Neuronal stem cell (in vitro differentiated cells): Measurements from ENCODE around the gene ZNF439.
"Not testable (repeated sequence)": the region's sequence is repeated elsewhere in the genome, so short reads cannot be mapped to it uniquely, and the experiment has no call there.

Experiments
- DNase-seq: peaks from one replicate; pipeline ENCODE4 v3.0.0-alpha.2; 2013; ENCODE audit warnings: low spot score
- H2AFZ ChIP-seq: one replicate; pipeline ENCODE4 v1.6.1; 2013; ENCODE audit warnings: mild to moderate bottlenecking, low read length, inconsistent platforms
- H2AK5ac ChIP-seq: 2 replicates; pipeline ENCODE4 v1.6.1; 2013; ENCODE audit warnings: low read depth, mild to moderate bottlenecking, inconsistent platforms, low read length, moderate library complexity, mixed read lengths
- H2BK120ac ChIP-seq: 2 replicates; pipeline ENCODE4 v1.6.1; 2013; ENCODE audit warnings: low read depth, mild to moderate bottlenecking, inconsistent platforms, low read length, moderate library complexity, mixed read lengths
- H2BK12ac ChIP-seq: one replicate; pipeline ENCODE4 v1.6.1; 2013; ENCODE audit warnings: low read length, inconsistent platforms
- H2BK15ac ChIP-seq: 2 replicates; pipeline ENCODE4 v1.6.1; 2013; ENCODE audit warnings: mild to moderate bottlenecking, low read length, inconsistent platforms, mixed read lengths
- H2BK5ac ChIP-seq: one replicate; pipeline ENCODE4 v1.6.1; 2013; ENCODE audit warnings: inconsistent platforms, mild to moderate bottlenecking, low read length, moderate library complexity
- H3K14ac ChIP-seq: one replicate; pipeline ENCODE4 v1.6.1; 2013; ENCODE audit warnings: low read length, inconsistent platforms
- H3K18ac ChIP-seq: 2 replicates; pipeline ENCODE4 v1.6.1; 2013; ENCODE audit warnings: low read length, inconsistent platforms
- H3K23ac ChIP-seq: 2 replicates; pipeline ENCODE4 v1.6.1; 2013; ENCODE audit warnings: low read depth, mild to moderate bottlenecking, mixed read lengths, low read length, inconsistent platforms; ENCODE audit not compliant: poor library complexity
- H3K27ac ChIP-seq: replicated peaks from 3 replicates; pipeline ENCODE4 v1.5.1; 2013; ENCODE audit warnings: low read length, inconsistent platforms
- H3K27me3 ChIP-seq, 3 experiments: 2 replicates each; pipeline ENCODE4 v1.6.1; 2013; ENCODE audit warnings: low read length in 3 of 3, mild to moderate bottlenecking in 2 of 3, inconsistent platforms in 1 of 3, low read depth in 1 of 3, mixed read lengths in 1 of 3, moderate library complexity in 1 of 3; ENCODE audit not compliant: control insufficient read depth in 3 of 3, insufficient read depth in 3 of 3
- H3K36me3 ChIP-seq, 2 donors: replicated peaks in 1 of 2; 2 replicates each; pipeline ENCODE4 v1.6.1; 2013; ENCODE audit warnings: low read length in 2 of 2; ENCODE audit not compliant: control insufficient read depth in 2 of 2, insufficient read depth in 2 of 2
- H3K4ac ChIP-seq: 2 replicates; pipeline ENCODE4 v1.6.1; 2013; ENCODE audit warnings: inconsistent platforms, mild to moderate bottlenecking, low read length, moderate library complexity
- H3K4me1 ChIP-seq, 2 donors: 1 replicate in 1 of 2; 2 replicates in 1 of 2; pipeline ENCODE4 v1.6.1; 2013; ENCODE audit warnings: low read length in 2 of 2, low read depth in 1 of 2; ENCODE audit not compliant: control insufficient read depth in 2 of 2, insufficient read depth in 1 of 2
- H3K4me2 ChIP-seq: one replicate; pipeline ENCODE4 v1.6.1; 2013; ENCODE audit warnings: mild to moderate bottlenecking, low read length, inconsistent platforms; ENCODE audit not compliant: insufficient read depth, poor library complexity, severe bottlenecking
- H3K4me3 ChIP-seq, 2 donors: 2 replicates each; pipeline ENCODE4 v1.5.1; 2013; ENCODE audit warnings: low read length in 2 of 2, mild to moderate bottlenecking in 2 of 2, inconsistent platforms in 1 of 2, moderate library complexity in 1 of 2
- H3K79me1 ChIP-seq: one replicate; pipeline ENCODE4 v1.6.1; 2013; ENCODE audit warnings: low read depth, mild to moderate bottlenecking, inconsistent platforms, low read length, moderate library complexity
- H3K9ac ChIP-seq: one replicate; pipeline ENCODE4 v1.6.1; 2013; ENCODE audit warnings: mild to moderate bottlenecking, low read depth, low read length, inconsistent platforms; ENCODE audit not compliant: poor library complexity
- H3K9me3 ChIP-seq, 2 donors: replicated peaks in 1 of 2; 2 replicates each; pipeline versions ENCODE3 to v1.6.1; 2013; ENCODE audit warnings: low read length in 2 of 2, mild to moderate bottlenecking in 2 of 2, inconsistent platforms in 1 of 2, low read depth in 1 of 2, mixed read lengths in 1 of 2, moderate library complexity in 1 of 2; ENCODE audit not compliant: control insufficient read depth in 2 of 2, insufficient read depth in 1 of 2
- H4K8ac ChIP-seq: one replicate; pipeline ENCODE4 v1.6.1; 2013; ENCODE audit warnings: low read depth, mild to moderate bottlenecking, inconsistent platforms, low read length, moderate library complexity
- H4K91ac ChIP-seq: one replicate; pipeline ENCODE4 v1.6.1; 2013; ENCODE audit warnings: low read length, low read depth, mild to moderate bottlenecking, inconsistent platforms; ENCODE audit not compliant: poor library complexity
- WGBS, 2 donors: extraction: QIAGEN DNeasy Blood & Tissue Kit; methylation state at CpG; one replicate each; pipeline ENCODE4 v1.1.7; 2013; ENCODE audit warnings: missing lambda C conversion rate in 2 of 2, mixed read lengths in 1 of 2; ENCODE audit not compliant: insufficient read length in 2 of 2, insufficient replicate concordance in 1 of 2; ENCODE audit errors: extremely low coverage in 2 of 2; 5-methylcytosine and 5-hydroxymethylcytosine counted together

ZNF439 gene

GRCh38 chr19:11867766-11868165 is 19.2 kb downstream of the ZNF439 start:
- H3K79me1 ChIP-seq, H3K9ac ChIP-seq, H2BK15ac ChIP-seq, H2AFZ ChIP-seq, H2AK5ac ChIP-seq, H3K23ac ChIP-seq, H2BK5ac ChIP-seq, H3K36me3 ChIP-seq, H3K4me3 ChIP-seq, H3K27ac ChIP-seq, H3K18ac ChIP-seq, H2BK12ac ChIP-seq, H3K4me1 ChIP-seq, H3K14ac ChIP-seq, H3K4me2 ChIP-seq, H3K4ac ChIP-seq, H4K8ac ChIP-seq, H2BK120ac ChIP-seq, H3K27me3 ChIP-seq, H4K91ac ChIP-seq, DNase-seq: not testable (repeated sequence)
- WGBS, 2 donors, result no CpG with 5 or more reads among the region's 4 CpGs
- H3K9me3 ChIP-seq, result peaks cover 13 to 32% of the 10 kb centered on the region in 2 donors

GRCh38 chr19:11868188-11868587 is 19.7 kb downstream of the ZNF439 start:
- no peak overlapping the region for H3K9ac ChIP-seq
- H3K4ac ChIP-seq, result no peak overlapping the region
- H2AFZ ChIP-seq, result no peak overlapping the region
- H3K79me1 ChIP-seq, result no peaks in the 10 kb centered on the region
- peaks cover 14 to 31% of the 10 kb centered on the region in 2 donors for H3K9me3 ChIP-seq
- no peak overlapping the region for H2BK5ac ChIP-seq
- H3K36me3 ChIP-seq, result peaks cover 0 to 1% of the 10 kb centered on the region in 2 donors
- no peak overlapping the region for H3K23ac ChIP-seq
- no peak overlapping the region for H4K8ac ChIP-seq
- H3K27me3 ChIP-seq, result no peaks in the 10 kb centered on the region
- no CpG with 5 or more reads among the region's 8 CpGs for whole genome bisulfite sequencing, 2 donors
- no peak overlapping the region for H2BK12ac ChIP-seq
- no peak overlapping the region for H3K27ac ChIP-seq
- H3K4me1 ChIP-seq, result no peaks in the 10 kb centered on the region
- no peak for DNase-seq
- H2BK120ac ChIP-seq, result no peak overlapping the region
- H3K18ac ChIP-seq, result no peak overlapping the region
- no peak overlapping the region for H3K4me2 ChIP-seq
- no peak overlapping the region for H3K4me3 ChIP-seq
- no peak overlapping the region for H3K14ac ChIP-seq
- no peak overlapping the region for H2BK15ac ChIP-seq
- H4K91ac ChIP-seq, result no peak overlapping the region
- H2AK5ac ChIP-seq, result no peak overlapping the region

- no peaks in the 10 kb centered on the region for H3K79me1 ChIP-seq
- no peak overlapping the region for H2BK15ac ChIP-seq
- no peak overlapping the region for H3K4me2 ChIP-seq
- H3K23ac ChIP-seq, result no peak overlapping the region
- H3K4me1 ChIP-seq, result no peaks in the 10 kb centered on the region
- no peak overlapping the region for H2AFZ ChIP-seq
- no peak overlapping the region for H3K27ac ChIP-seq
- H2BK12ac ChIP-seq, result no peak overlapping the region
- no peak overlapping the region for H3K4ac ChIP-seq
- no peak overlapping the region for H3K4me3 ChIP-seq
- no peak overlapping the region for H2BK120ac ChIP-seq
- DNase-seq, result no peak
- H3K18ac ChIP-seq, result no peak overlapping the region
- no peak overlapping the region for H2AK5ac ChIP-seq
- no peak overlapping the region for H3K14ac ChIP-seq
- no peak overlapping the region for H4K91ac ChIP-seq
- no peaks in the 10 kb centered on the region for H3K27me3 ChIP-seq
- no peaks in the 10 kb centered on the region for H3K36me3 ChIP-seq
- no peak overlapping the region for H3K9ac ChIP-seq
- H2BK5ac ChIP-seq, result no peak overlapping the region
- H3K9me3 ChIP-seq, result peaks cover 10 to 24% of the 10 kb centered on the region in 2 donors
- no peak overlapping the region for H4K8ac ChIP-seq
- WGBS, 2 donors, result no CpG with 5 or more reads among the region's 9 CpGs
Measured at GRCh38 chr19:11872624-11873023, 24.1 kb downstream of the ZNF439 start.

GRCh38 chr19:11873762-11874161 is 25.2 kb downstream of the ZNF439 start:
- H3K9ac ChIP-seq, result no peak overlapping the region

More at GRCh38 chr19:11873762-11874161, 25.2 kb downstream of the ZNF439 start:
- Histone ChIP-seq H2AFZ (no peak overlapping the region), H3K27me3 (no peaks in the 10 kb centered on the region), H4K91ac (no peak overlapping the region), H4K8ac (no peak overlapping the region), H3K4me1 (no peaks in the 10 kb centered on the region), H3K9me3 (peaks cover 10 to 13% of the 10 kb centered on the region in 2 donors), H3K4me3 (no peak overlapping the region), H3K27ac (no peak overlapping the region), H2BK12ac (no peak overlapping the region), H3K14ac (no peak overlapping the region), H3K18ac (no peak overlapping the region), H2BK120ac (no peak overlapping the region), H3K23ac (no peak overlapping the region), H3K36me3 (no peaks in the 10 kb centered on the region), H2BK5ac (no peak overlapping the region), H2BK15ac (no peak overlapping the region), H3K4me2 (no peak overlapping the region), H3K4ac (no peak overlapping the region), H3K79me1 (no peaks in the 10 kb centered on the region), H2AK5ac (no peak overlapping the region)
- no CpG with 5 or more reads among the region's 1 CpG for WGBS, 2 donors
- no peak for DNase-seq
